ENCODE results near the gene HNRNPK.

- TF ChIP-seq GATA3 (IDR thresholded peaks at IDR 0.05; ENCODE audit: low read depth, low read length) (no peak), GATA2 (IDR thresholded peaks at IDR 0.05; ENCODE audit: low read depth, low read length) (no peak)
Measured at GRCh38 chr9:83930881-83931280, 49.1 kb downstream of the HNRNPK start.

Data from SH-SY5Y (cell line).